HTERT RPE-1 (cell line): Measurements from ENCODE around the gene CRB1.

Source experiments
- in situ Hi-C: fragments of 300-500 bp; cut with MboI; formaldehyde crosslinking; loops from 4 replicates; pipeline ENCODE4 v1.14.3; 2020; ENCODE audit warnings: low sequenced_read_pairs

The CRB1 gene

GRCh38 chr1:197302775-197303174 is 34.7 kb downstream of the CRB1 start:
- in situ Hi-C loops, result no loop called here

GRCh38 chr1:197303463-197303862 is 35.4 kb downstream of the CRB1 start:
- in situ Hi-C loops, result no loop called here

- in situ Hi-C loops, result no loop called here
These were observed 36.7 kb downstream of the CRB1 start for GRCh38 chr1:197304638-197305200.

- in situ Hi-C loops, result no loop called here
These were observed 37.9 kb downstream of the CRB1 start for GRCh38 chr1:197305925-197306324.

GRCh38 chr1:197306381-197307062 is 38.5 kb downstream of the CRB1 start:
- in situ Hi-C loops, result no loop called here

- in situ Hi-C loops, result no loop called here
These were observed 39.1 kb downstream of the CRB1 start for GRCh38 chr1:197307136-197307535.

GRCh38 chr1:197307551-197307950 is 39.5 kb downstream of the CRB1 start:
- in situ Hi-C loops, result no loop called here

GRCh38 chr1:197311081-197311480 is 43.0 kb downstream of the CRB1 start:
- in situ Hi-C loops, result no loop called here

- in situ Hi-C loops, result no loop called here
These were observed 44.1 kb downstream of the CRB1 start for GRCh38 chr1:197312163-197312562.

GRCh38 chr1:197313713-197314112 is 45.7 kb downstream of the CRB1 start:
- in situ Hi-C loops, result no loop called here

GRCh38 chr1:197314682-197315081 is 46.6 kb downstream of the CRB1 start:
- in situ Hi-C loops, result no loop called here

GRCh38 chr1:197319631-197320030 is 51.6 kb downstream of the CRB1 start:
- in situ Hi-C loops, result no loop called here

GRCh38 chr1:197320991-197321531 is 53.0 kb downstream of the CRB1 start:
- in situ Hi-C loops, result no loop called here

- in situ Hi-C loops, result no loop called here
These were observed 53.8 kb downstream of the CRB1 start for GRCh38 chr1:197321811-197322210.

- in situ Hi-C loops, result no loop called here
These were observed 59.8 kb downstream of the CRB1 start for GRCh38 chr1:197327776-197328364.

GRCh38 chr1:197330213-197330612 is 62.2 kb downstream of the CRB1 start:
- in situ Hi-C loops, result no loop called here

GRCh38 chr1:197331565-197331964 is 63.5 kb downstream of the CRB1 start:
- in situ Hi-C loops, result no loop called here

GRCh38 chr1:197333041-197333440 is 65.0 kb downstream of the CRB1 start:
- in situ Hi-C loops, result no loop called here

GRCh38 chr1:197336571-197336970 is 68.5 kb downstream of the CRB1 start:
- in situ Hi-C loops, result no loop called here

- in situ Hi-C loops, result no loop called here
These were observed 71.3 kb downstream of the CRB1 start for GRCh38 chr1:197339106-197340060.

GRCh38 chr1:197341626-197342025 is 73.6 kb downstream of the CRB1 start:
- in situ Hi-C loops, result no loop called here
